GM21576 (cell line): Measurements from ENCODE around the gene KLHL26.
"Not testable (repeated sequence)": the region's sequence is repeated elsewhere in the genome, so short reads cannot be mapped to it uniquely, and the experiment has no call there.

Experiments
- ATAC-seq: cut with Tn5 transposase; IDR thresholded peaks from one replicate; pipeline ENCODE4 v1.9.1; 2021; ENCODE audit warnings: mild to moderate bottlenecking, moderate library complexity; ENCODE audit not compliant: unreplicated experiment

The KLHL26 gene, protein sequence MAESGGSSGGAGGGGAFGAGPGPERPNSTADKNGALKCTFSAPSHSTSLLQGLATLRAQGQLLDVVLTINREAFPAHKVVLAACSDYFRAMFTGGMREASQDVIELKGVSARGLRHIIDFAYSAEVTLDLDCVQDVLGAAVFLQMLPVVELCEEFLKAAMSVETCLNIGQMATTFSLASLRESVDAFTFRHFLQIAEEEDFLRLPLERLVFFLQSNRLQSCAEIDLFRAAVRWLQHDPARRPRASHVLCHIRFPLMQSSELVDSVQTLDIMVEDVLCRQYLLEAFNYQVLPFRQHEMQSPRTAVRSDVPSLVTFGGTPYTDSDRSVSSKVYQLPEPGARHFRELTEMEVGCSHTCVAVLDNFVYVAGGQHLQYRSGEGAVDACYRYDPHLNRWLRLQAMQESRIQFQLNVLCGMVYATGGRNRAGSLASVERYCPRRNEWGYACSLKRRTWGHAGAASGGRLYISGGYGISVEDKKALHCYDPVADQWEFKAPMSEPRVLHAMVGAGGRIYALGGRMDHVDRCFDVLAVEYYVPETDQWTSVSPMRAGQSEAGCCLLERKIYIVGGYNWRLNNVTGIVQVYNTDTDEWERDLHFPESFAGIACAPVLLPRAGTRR

DNA sequence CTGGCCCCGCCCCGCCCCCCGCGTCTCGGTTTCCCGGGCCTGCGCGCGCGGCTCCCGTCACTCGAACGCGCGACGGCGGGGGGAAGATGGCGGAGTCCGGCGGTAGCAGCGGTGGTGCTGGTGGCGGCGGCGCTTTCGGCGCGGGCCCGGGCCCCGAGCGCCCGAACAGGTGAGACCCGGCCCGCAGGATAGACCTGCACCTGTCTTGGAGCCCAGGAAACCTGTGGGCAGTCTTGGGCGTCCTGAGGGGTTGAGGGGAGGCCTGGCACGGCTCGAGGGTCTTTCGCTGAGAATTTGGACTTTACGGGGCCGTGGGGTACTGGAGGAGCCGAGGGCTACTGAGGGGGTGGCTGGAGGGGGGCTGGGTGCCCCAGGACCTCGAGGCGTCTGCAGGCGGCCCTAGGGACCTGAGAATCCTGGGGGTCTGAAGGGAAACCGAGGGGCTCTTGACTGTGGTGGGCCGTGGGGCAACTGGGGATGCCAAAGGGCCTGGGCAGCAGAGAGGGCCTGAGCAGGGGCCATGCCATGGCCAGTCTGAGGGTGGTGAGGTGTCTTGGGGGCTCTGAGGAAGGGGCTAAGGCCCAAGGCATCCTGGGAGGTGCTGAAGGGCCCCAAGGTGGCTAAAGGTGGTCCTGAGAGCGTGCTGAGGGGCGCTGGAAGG lies at the start of gene KLHL26:
KLHL26 (plus strand) TSS at position 60 of the 661 bp plus-strand sequence; CDS start at position 87, 27 bp downstream.
- no peak for ATAC-seq

DNA sequence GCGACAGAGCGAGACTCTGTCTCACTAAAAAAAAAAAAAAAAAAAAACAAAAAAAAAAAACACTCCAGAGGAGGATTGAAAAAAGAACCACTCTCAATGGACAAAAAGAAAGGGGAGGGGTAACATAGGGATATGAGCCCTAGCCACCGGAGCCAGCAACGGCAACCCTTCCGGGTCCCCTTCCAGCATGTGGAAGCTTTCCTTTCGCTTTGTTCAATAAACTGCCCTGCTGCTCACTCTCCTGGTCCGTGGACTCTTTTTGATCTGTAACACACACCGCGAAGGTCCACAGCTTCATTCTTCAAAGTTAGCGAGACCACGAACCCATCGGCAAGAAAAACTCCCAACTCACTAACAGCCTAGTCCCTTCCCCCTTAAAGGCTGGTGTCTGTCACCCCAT lies 49.3 kb upstream of the KLHL26 start:
- no peak for ATAC-seq

DNA sequence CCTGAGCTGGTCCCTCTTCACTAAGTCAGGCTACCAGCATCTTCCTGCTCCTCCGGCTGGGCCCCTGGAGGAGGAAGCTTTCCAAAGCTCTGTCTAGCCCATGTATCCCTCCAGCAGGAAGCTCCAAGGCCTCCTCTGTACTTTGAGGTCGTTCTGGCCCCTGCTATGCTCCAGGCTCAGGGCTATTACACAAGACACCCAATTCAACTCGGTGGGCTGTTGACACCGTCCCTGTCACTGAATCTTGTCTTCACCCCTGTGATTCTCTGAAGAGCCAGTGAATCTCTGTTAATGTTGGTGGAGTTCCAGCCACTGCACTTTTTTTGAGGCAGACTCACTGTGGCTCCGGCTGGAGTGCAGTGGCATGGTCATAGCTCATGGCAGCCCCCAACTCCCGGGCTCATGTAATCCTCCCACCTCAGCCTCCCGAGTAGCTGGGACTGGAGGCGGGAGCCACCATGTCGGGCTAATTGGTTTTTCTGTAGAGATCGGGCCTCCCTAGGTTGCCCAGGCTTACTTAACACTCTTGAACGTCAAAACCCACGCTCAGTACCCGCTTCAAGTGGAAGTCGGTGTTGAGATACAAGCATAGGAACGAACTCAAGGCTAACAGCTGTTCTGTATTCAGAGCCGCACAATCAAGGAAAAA lies 48.7 kb upstream of the KLHL26 start:
- ATAC-seq = no peak

DNA sequence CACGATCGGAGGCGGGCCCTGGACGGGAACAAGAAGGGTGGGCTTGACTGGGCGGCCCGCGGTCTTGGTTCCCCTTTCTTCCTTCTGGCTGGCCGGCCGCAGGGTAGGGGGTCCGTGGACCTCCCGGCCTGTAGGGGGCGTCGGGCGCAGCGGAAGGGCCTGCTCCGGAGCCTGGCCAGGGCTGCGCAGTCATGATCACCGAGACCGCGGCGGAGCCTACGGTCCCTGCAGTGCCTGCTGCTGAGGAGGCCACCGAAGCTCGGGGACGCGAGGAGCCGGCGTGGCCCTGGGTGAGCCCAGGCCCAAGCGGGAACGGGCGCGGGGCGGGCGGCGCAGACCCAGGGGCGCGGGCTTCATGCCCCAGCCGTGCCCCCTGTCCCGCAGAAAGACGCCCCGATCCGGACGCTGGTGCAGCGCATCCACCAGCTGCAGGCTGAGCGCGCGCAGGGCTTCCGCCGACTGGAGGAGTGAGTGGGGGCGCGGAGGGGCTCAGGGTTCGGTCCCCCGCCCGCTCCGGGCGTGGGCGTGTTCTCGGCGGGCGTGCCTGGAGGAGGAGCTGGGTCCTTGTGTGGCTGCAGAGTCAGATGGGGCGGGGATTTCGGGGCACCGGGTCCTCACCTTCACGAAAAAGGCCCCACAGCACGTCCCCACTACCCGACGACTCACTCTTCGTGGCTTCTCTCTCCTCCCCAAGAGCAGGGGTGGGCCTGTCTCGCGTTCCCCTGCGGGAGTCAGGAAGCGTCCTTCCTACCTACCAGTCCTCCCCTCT lies 48.0 kb upstream of the KLHL26 start, which contains the start of gene REX1BD:
REX1BD (plus strand) TSS at position 188 of the 769 bp plus-strand sequence; CDS start at position 192, 4 bp downstream.
- ATAC-seq = peak; percentile 72

DNA sequence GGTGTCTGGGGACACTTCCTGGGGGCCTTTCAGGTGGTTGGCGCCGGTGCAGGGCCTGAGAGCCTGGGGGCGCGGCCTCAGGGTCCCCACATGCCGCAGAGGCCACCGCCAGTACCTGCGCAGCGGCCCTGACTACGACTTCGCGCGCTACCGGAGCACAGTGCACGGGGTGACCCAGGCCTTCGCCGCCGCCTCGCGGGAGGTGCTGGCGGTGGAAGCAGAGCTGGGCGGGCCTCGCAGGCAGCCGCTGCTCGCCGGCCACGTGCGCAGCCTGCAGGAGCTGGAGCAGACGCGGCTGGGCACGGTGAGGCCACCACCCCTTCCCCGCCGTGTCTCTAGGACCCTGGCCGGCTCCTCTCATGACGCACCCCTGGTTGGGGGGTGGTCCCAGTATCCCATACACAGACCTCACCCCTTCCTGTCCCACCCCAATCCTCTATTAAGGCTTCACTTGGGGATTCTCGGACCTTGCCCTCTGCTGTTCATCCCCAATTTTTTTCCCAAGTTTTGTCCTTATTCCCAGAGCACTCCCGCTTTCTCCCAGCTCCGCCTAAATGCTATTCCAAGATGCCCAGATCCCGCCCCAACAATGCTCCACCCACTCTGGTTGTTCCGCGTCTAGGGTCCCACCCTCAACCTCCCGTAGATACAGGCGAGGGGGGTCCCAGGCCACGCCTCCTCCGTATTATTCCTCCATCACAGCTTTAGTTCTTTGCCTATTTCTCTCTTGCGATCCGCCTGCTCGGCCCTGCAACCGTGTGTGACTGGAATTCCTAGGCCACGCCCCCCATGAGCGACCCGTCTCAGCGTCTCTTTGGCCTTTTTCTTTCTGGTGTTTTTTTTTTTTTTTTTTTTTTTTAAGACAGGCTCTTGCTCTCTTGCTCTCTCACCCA lies 47.2 kb upstream of the KLHL26 start:
- ATAC-seq = peak; percentile 36

DNA sequence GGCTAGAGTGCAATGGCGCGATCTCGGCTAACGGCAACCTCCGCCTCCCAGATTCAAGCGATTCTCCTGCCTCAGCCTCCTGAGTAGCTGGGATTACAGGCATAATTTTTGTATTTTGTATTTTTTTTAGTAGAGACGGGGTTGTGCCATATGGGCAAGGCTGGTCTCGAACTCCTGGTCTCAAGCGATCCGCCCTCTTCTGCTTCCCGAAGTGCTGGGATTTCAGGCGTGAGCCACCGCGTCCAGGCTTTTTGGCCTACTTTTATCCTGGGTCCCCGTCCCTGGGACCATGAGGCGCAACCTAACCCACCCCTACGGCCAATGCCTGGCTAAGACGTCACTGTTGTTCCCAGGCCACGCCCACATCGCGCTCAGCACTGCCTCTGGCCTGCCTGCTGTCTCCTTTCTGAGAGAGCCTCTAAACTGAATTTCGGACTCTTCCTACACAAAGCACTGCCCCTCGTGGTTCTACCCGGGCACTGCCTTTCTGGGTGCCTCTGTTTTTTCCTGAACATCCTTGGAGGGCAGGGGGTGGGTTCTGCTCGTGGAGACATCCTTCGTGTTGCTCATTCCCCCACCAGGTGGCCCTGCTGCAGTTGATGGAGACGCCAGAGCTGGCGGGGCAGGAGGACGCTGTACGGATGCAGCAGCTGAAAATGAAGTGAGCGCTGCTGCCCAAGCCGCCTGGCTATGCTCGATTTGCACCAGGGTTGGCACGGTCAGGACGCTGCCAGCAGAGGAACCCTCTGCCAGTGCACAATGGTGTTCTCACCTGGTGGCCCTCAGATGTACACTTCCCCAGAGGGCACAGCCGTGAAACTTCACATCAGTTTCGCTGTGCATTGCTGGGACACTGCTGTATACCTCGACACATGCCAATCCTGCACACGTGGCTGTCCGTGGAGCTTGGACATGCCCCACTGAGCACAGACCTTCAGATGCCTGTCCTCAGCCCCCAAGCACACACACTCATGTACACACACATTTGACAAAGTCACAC lies 46.3 kb upstream of the KLHL26 start:
- ATAC-seq = no peak

DNA sequence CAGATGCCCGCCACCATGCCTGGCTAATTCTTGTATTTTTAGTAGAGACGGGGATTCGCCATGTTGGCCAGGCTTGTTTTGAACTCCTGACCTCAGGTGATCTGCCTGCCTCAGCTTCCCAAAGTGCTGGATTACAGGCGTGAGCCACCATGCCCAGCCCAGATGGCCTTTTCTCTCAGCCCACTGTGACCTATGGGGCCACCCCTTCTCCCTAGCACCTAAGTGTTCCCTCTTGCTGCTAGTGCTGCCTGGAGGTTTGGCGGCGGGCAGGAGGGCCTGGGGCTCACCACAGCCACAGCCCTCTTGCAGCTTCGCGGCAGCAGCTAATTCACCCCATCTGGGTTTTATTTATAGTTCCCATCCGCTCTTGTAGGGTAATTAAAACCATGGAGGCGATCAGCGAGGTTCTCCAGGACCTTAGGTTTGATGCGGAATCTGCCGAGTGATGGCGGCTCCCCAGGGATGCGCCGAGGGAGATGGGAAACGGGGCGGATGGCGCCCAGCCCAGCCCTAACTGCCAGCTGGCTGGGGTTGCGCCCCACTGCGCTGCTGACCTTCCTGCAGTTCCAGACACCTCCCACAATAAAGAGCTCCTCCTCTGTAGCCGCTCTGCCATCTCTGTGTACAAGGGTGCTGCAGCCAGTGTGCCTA lies 45.0 kb upstream of the KLHL26 start:
- ATAC-seq = no peak

DNA sequence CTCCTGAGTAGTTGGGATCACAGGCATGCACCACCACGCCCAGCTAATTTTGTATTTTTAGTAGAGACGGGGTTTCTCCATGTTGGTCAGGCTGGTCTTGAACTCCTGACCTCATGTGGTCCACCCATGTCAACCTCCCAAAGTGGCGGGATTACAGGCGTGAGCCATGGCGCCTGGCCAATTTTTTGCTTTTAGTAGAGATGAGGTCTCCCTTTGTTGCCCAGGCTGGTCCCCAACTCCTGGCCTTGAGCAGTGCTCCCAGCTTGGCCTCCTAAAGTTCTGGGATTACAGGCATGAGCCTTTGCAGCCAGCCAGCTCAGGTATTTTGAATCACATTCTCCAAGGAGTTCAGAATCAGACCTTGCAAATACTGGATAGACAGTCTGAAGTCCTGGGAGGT lies 44.1 kb upstream of the KLHL26 start:
- ATAC-seq = not testable (repeated sequence)

DNA sequence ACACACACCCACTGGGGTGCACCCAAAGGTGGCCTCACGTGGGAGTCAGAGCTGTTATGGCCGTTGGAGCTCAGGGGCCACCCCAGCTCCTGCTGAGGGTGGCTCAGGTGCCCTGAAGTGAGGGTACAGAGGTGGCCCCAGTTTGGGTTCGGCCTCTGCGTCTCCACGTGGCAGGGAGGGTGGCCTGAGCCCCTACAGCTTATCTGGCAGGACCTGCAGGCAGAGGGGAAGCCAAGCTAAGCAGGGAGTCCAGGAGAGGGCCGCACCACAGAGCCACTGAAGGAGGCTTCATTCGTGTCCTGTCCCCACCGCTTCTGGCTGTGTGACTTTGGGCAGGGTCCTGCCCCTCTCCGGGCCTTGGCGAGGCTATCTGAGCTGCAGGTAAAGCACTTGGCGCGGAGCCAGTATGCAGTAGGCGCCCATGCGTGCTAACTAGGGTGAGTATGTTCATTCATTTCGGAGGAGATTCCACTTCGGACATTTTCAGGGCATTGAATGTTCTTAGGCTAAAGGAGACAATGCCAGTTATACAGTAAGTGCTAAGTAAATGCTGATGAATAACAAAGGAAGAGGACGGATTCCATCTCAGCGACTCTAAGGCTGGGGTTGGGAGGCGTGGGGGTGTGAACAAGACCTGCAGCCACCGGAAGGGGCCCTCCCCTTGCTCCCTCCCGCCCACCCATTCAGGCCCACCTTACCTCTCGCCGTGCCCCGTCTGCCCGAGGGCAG lies 43.3 kb upstream of the KLHL26 start:
- ATAC-seq = no peak

DNA sequence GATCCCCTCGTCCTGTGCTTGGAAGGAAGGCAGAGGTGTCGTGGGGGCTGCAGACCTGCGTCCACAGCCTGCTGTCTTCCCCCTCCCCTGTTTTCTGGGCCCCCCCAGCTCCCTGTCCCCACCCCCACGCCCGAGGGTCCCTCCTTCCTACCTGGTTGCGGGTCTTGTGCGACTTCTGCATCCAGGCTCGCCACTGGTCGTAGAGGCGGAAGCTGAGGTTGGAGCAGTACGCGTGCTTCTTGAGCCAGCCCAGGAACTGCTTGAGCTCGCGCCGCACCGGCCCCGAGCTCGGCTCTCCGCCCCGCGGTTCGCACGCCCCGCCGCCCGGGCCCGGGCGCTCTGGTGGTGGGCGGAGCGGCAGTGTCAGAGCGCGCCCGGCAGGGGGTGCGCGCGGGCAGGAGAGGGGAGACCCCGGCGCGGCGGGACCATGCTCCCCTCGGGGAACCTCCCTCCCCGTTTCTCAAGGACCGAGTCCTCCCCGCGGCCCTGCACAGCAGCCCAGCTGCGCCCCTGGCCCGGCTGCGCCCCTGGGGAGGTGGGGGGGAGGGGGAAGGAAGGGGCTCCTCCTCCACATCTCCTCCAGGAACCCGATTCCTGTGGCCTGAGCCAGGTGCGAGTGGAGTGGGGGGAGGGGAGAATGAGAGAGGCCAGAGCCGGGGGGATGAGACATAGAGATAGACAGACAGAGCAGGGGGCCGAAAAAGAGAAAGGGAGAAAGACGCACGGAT lies 42.6 kb upstream of the KLHL26 start:
- ATAC-seq = no peak

DNA sequence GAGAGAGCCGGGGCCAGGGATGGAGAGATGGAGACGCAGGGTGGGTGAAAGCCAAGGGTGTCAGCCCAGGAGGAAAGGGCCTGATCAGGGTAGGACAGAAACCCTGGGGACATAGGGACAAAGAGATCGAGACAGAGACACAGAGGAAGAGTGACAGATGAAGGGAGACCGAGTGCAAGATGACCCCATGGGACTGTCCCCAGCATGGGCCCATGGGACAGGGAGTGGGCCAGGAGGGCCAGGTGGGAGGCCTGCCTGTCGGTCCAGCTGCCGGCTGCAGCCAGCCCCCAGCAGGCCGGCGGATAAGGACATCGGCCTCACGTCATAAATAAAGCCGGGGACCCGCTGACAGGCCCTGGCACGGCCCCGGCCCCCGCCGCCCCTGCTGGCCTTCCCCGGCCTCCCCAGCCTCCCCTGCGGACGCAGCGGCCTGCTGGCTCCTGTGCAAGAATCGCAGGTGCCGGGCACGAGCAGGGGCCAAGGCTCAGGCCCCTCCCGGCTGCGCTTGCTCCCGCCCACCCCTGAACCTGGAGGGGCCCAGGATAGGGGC lies 41.9 kb upstream of the KLHL26 start:
- ATAC-seq = no peak

DNA sequence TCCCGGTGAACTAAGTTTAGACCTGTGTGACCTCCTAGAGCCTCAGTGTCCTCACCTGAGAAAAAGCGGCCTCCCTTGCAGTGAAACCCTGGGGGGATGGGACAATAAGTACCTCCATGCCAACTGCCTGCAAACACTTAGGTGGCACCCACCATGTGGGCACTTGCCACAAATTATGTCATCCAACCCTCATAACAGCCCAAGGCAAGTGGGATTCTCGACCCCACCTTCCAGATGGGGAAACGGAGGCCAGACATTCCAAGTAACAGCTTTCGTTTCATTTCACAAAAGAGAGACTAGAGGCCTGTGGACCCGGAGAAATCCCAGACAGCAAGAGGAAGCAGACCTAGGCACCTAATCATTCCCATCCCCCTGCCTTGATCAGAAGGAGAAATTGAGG lies 41.4 kb upstream of the KLHL26 start:
- no peak for ATAC-seq

DNA sequence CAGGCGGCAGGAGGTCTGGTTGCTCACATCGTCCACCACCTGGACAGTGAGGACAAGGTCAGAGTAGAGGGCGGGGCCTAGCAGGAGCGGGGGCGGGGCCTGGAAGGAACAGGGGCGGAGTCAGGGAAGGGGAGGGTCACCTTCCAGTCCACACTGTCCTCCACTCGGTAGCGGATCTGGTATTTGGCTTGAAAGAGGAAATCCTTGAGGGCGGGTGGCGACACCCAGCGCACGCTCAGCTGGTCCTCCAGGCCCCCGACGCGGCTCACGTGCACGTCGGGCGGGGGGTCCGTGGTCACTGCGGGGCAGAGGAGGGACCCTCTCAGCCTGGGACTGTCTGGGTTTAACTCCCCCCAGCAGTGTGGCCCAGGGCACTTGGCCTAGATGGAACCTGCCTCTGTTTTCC lies 40.1 kb upstream of the KLHL26 start:
- ATAC-seq = no peak

DNA sequence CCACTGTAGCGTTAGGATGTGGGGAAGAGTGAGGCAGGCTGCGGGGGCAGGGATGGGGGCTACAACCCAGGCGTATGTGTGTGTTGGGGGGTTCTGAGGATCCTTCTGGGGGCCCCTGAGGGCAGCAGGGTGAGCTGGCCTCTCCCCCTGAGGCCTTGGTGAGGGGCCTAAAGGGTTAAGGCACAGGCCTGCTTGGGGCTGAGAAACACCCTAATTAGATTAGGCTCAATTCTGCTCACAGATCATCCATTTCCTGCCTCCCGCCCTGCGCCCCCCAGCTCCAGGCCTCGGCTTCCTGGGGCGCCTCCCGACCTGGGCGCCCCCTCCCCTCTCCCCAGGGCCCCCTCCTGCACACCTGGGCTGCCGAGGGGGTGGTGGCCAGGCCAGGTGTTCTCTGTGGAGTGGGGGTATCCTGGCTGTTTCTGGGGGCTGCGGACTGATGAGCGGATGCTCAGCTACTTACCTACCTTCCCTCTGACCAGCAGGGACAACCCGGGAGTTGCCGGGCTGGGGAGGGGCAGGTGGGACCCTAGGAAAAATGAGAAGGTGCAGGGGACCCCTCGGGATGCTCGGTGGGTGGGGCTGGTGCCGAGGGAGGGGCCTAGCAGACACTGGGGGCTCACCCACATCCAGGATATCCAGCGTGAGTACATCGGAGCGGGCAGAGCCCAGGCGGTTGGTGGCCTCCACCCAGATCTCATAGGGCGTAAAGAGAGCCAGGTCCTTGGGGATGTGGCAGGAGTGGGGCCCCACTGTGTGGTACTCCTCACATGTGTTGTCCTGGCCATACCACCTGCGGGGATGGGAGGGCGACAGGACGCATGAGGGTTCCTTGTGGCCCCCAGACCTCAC lies 38.8 kb upstream of the KLHL26 start:
- ATAC-seq = no peak

DNA sequence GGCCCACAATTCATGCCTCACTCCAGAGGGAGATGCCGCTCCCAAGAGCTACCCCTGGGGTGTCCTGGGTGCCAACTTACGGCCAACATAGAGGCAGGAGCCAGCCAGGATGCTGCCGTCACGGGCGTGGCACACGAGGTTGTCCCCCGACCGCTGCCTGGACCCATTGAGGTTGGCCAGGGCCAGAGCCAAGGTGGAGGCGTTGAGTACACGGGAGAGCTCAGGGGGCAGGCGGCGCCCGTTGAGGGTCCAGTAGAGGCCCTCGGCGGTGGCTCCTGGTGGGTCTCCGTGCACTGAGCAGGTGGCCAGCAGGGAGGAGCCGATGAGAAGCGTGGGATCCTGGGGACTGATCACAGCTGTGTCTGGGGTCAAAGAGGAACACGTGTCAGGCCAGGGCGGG lies 37.3 kb upstream of the KLHL26 start:
- no peak for ATAC-seq
